ENCODE results near the gene TMEM254.

TMEM254 gene

DNA sequence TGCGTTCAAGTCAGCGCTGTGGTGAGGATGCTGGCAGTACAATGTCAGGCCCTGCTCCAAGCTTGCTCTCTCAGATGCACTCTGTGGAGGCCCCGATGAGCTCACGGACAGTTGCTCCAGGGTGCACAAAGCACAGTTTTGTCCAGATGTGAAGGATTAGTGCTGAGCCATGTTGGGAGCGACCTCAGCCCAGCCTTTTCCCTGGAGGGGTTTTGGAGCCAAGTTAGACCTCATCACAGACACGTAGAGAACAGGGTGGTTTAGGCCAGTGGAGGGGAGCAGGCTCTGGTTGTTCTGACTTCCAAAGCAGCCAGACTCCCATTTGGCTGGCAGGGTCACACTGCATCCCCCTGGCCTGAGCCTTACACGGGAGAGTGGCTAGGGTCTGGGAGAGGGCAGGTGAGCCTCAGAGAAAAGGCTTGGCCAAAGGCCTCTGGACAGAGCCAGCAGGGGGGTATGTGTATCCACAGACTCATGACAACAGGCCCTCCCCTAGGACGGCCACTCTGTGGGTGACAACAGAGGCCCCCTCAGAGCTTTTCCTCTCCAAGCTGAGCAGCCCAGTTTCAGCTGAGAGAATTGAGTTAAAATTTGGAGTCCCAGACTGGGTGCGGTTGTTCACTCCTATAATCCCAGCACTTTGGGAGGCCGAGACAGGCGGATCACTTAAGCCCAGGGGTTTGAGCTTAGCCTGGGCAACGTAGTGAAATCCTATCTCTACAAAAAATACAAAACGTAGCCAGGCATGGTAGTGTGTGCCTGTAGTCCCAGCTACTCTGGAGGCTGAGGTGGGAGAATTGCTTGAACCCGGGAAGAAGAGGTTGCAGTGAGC lies 58.8 kb downstream of the TMEM254 start:
- Histone ChIP-seq H3K4me1 (ENCODE audit: insufficient read depth, poor library complexity, severe bottlenecking) (no peaks in the 10 kb centered on the region), H3K9me3 (ENCODE audit: severe bottlenecking) (no peaks in the 10 kb centered on the region), H3K27me3 (ENCODE audit: insufficient read depth, poor library complexity, severe bottlenecking) (peaks cover 6% of the 10 kb centered on the region), H3K36me3 (ENCODE audit: low read depth) (no peaks in the 10 kb centered on the region), H3K27ac (ENCODE audit: poor library complexity, severe bottlenecking) (no peak overlapping the region), H3K4me3 (ENCODE audit: severe bottlenecking) (no peak overlapping the region)
- TF ChIP-seq, protein P1, sequence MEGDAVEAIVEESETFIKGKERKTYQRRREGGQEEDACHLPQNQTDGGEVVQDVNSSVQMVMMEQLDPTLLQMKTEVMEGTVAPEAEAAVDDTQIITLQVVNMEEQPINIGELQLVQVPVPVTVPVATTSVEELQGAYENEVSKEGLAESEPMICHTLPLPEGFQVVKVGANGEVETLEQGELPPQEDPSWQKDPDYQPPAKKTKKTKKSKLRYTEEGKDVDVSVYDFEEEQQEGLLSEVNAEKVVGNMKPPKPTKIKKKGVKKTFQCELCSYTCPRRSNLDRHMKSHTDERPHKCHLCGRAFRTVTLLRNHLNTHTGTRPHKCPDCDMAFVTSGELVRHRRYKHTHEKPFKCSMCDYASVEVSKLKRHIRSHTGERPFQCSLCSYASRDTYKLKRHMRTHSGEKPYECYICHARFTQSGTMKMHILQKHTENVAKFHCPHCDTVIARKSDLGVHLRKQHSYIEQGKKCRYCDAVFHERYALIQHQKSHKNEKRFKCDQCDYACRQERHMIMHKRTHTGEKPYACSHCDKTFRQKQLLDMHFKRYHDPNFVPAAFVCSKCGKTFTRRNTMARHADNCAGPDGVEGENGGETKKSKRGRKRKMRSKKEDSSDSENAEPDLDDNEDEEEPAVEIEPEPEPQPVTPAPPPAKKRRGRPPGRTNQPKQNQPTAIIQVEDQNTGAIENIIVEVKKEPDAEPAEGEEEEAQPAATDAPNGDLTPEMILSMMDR (IDR thresholded peaks at IDR 0.05; ENCODE audit: poor library complexity, severe bottlenecking): no peak
- DNase-seq (ENCODE audit: low spot score) (no peak), ATAC-seq (ENCODE audit: low read depth) (no peak)

DNA sequence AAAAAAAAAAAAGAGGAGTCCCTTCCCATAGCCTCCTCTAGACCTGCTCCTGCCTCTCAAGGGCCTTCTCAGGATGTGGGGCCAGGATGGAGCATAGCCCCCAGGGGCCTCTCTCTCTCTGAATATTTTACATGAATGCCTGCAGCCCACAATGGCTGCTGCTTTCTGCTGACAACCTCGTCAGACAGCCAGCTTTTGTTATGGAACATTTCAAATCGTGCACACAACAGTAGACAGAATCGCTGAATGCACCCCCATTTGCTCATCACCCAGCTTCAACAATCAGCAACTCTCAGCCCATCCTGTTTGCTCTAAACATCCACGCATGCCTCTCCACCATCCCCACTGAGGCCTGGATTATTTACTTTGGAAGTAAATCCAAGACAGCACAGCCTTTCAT lies 59.5 kb downstream of the TMEM254 start:
- Histone ChIP-seq H3K36me3 (ENCODE audit: low read depth) (no peaks in the 10 kb centered on the region), H3K27me3 (ENCODE audit: insufficient read depth, poor library complexity, severe bottlenecking) (no peaks in the 10 kb centered on the region), H3K9me3 (ENCODE audit: severe bottlenecking) (no peaks in the 10 kb centered on the region), H3K4me3 (ENCODE audit: severe bottlenecking) (no peak overlapping the region), H3K4me1 (ENCODE audit: insufficient read depth, poor library complexity, severe bottlenecking) (no peaks in the 10 kb centered on the region), H3K27ac (ENCODE audit: poor library complexity, severe bottlenecking) (no peak overlapping the region)
- no peak for ATAC-seq (ENCODE audit: low read depth)
- TF ChIP-seq, protein P1 (IDR thresholded peaks at IDR 0.05; ENCODE audit: poor library complexity, severe bottlenecking): no peak
- no peak for DNase-seq (ENCODE audit: low spot score)

DNA sequence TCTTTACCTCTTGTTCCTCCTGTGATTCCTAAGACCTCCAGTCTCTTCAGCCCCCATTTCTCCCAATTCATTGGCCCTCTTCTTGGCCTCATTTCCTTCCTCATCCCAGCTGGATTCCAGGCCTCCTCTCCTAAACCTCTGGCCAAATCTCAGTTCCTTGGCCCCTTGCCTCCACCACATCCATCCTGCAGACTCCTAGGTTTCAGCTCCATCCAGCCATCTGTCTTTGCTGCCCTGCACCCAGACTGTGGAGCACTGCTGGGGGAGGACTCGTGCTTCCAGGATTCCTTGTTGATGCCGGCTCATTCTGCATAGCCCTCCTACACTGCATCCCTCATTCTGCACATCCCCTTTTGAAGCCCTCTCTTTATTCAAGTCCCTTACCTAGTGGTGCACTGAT lies 60.8 kb downstream of the TMEM254 start:
- Histone ChIP-seq H3K27ac (ENCODE audit: poor library complexity, severe bottlenecking) (no peak overlapping the region), H3K4me3 (ENCODE audit: severe bottlenecking) (no peak overlapping the region), H3K9me3 (ENCODE audit: severe bottlenecking) (no peaks in the 10 kb centered on the region), H3K4me1 (ENCODE audit: insufficient read depth, poor library complexity, severe bottlenecking) (peaks cover 4% of the 10 kb centered on the region), H3K36me3 (ENCODE audit: low read depth) (no peaks in the 10 kb centered on the region), H3K27me3 (ENCODE audit: insufficient read depth, poor library complexity, severe bottlenecking) (no peaks in the 10 kb centered on the region)
- ATAC-seq (ENCODE audit: low read depth): no peak
- TF ChIP-seq, protein P1 (IDR thresholded peaks at IDR 0.05; ENCODE audit: poor library complexity, severe bottlenecking): no peak
- no peak for DNase-seq (ENCODE audit: low spot score)

DNA sequence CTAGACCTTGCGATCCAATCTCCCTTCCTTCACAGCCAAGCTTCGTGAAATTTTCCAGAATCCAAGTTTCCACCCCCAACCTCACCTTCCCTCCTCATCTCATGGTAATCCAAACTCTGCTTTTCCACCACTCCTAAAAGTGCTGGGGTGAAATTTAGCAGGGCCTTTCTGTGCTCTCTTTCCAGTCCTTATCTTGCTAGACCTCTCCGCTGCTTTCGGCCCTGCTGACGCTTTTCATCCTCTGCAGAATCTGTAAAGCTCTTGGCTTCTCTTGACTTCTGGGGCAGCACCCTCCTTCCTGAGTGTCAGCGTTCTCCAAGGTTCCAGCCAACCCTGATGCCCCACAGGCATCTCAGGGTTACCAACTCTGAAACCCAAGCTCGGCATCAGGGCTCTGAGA lies 61.8 kb downstream of the TMEM254 start:
- TF ChIP-seq, protein P1 (IDR thresholded peaks at IDR 0.05; ENCODE audit: poor library complexity, severe bottlenecking): no peak
- peaks cover 5% of the 10 kb centered on the region for H3K4me1 ChIP-seq (ENCODE audit: insufficient read depth, poor library complexity, severe bottlenecking)
- no peaks in the 10 kb centered on the region for H3K36me3 ChIP-seq (ENCODE audit: low read depth)
- H3K9me3 ChIP-seq (ENCODE audit: severe bottlenecking): no peaks in the 10 kb centered on the region
- ATAC-seq (ENCODE audit: low read depth): no peak
- no peak overlapping the region for H3K27ac ChIP-seq (ENCODE audit: poor library complexity, severe bottlenecking)
- no peak overlapping the region for H3K4me3 ChIP-seq (ENCODE audit: severe bottlenecking)
- H3K27me3 ChIP-seq (ENCODE audit: insufficient read depth, poor library complexity, severe bottlenecking): no peaks in the 10 kb centered on the region
- DNase-seq (ENCODE audit: low spot score): no peak
